H1 (cell line): ENCODE measurements around the gene HMG20A. TPM values are rescaled to one million over a fixed set of nuclear protein-coding genes. Genes with fewer than 3 reads are reported as not detected.
A peak's percentile ranks its signal among the peaks of the same experiment; 100 is the strongest.

Experiments used
- CREB1 ChIP-seq: IDR thresholded peaks from 2 replicates; pipeline ENCODE4 v1.6.1; 2012; ENCODE audit warnings: inconsistent platforms
- CTCF ChIP-seq, 3 experiments: IDR thresholded peaks; 1 replicate in 2 of 3; 2 replicates in 1 of 3; pipeline versions ENCODE4 v1.5.1 to v1.6.1; 2011; ENCODE audit warnings: low read length in 3 of 3, mild to moderate bottlenecking in 3 of 3, inconsistent platforms in 2 of 3, low read depth in 1 of 3, moderate library complexity in 1 of 3; ENCODE audit not compliant: insufficient read depth in 1 of 3; ENCODE audit errors: control extremely low read depth in 1 of 3
- GABPA ChIP-seq: IDR thresholded peaks from 2 replicates; pipeline ENCODE4 v1.6.1; 2011; ENCODE audit warnings: mild to moderate bottlenecking, low read length, moderate library complexity, borderline replicate concordance; ENCODE audit not compliant: insufficient read depth
- MAX ChIP-seq: IDR thresholded peaks from 2 replicates; pipeline ENCODE4 v1.6.1; 2012; ENCODE audit warnings: inconsistent platforms
- polyA plus RNA-seq, 7 experiments: library from polyadenylated mRNA; depleted of rRNA in 3 of 7; stranded (reverse) in 5 of 7; unstranded in 2 of 7; fragments of >200 nt in 5 of 7; fragments of 200-250 nt in 2 of 7; gene quantifications; 1 replicate in 5 of 7; 2 replicates in 1 of 7; 4 replicates in 1 of 7; pipeline versions ENCODE4 v1.2.1 to v1.2.3, GENCODE V29; 2011 to 2013; ENCODE audit warnings: missing spikeins in 2 of 7, mixed read lengths in 2 of 7
- total RNA-seq: library from RNA; stranded (reverse); fragmentation: NEBNext Ultra II Directional; extraction: Animal tissue kit (Norgen Biotek cat#: 25700); gene quantifications from 2 replicates; pipeline ENCODE4 v1.2.1, GENCODE V29; 2021

Gene HMG20A
- total and polyA plus RNA-seq, 2 of the 8 experiments (the other 6 are each of a cell fraction or from before 2014, with no cell fraction given) = 52.1 to 59.7 TPM

GRCh38 chr15:77496715-77497109, 76.0 kb downstream of the HMG20A start (continued):
- TF ChIP-seq CTCF (IDR thresholded peaks at IDR 0.05; ENCODE audit: control extremely low read depth in 1 of 3, insufficient read depth in 1 of 3, low read depth in 1 of 3, low read length in 3 of 3) = peak; percentile 89 to 96 (median 90)
- TF ChIP-seq CREB1 = no peak
- peak; percentile 41; the same call in 1 of the 2 replicates for TF ChIP-seq MAX
- TF ChIP-seq GABPA = 0 out of 2 replicates have a peak, but pooled peaks have one; percentile 67
